ENCODE measurements around the gene NSMCE1. TPM values are rescaled to one million over a fixed set of nuclear protein-coding genes. Genes with fewer than 3 reads are reported as not detected.

Gene NSMCE1
- total RNA-seq, 1 donor from 2014 or later = 61.0 TPM

GRCh38 chr16:27315333-27316037, 46.9 kb upstream of the NSMCE1 start:
- H3K27me3 Mint-ChIP-seq = no peaks in the 10 kb centered on the region
- no peaks in the 10 kb centered on the region for H3K9me3 Mint-ChIP-seq
- peaks cover 50% of the 10 kb centered on the region for H3K36me3 Mint-ChIP-seq (ENCODE audit: low read depth)
- DNase-seq = no peak
- CTCF ChIA-PET = interaction anchor here (0.6 to 5.0 kb wide), 2 partner anchors 57 to 80 kb away, joined by 3 to 76 read pairs; no protein-coding TSS in a partner anchor
- peak overlapping the region; percentile 88 for H3K4me3 Mint-ChIP-seq
- H3K4me1 Mint-ChIP-seq = peaks cover 82% of the 10 kb centered on the region
- POLR2A ChIA-PET = interaction anchor here (0.6 to 6.0 kb wide), 17 partner anchors 9 to 140 kb away, joined by 3 to 90 read pairs (median 5); partner anchors contain the start of gene KDM8
- intact Hi-C loops (cut with micrococcal nuclease) = loop anchor here (2.0 to 10.0 kb wide), 4 partner anchors 37 to 239 kb away; partner anchors contain the start of genes KATNIP and NSMCE1
- peak overlapping the region; percentile 90 for H3K27ac Mint-ChIP-seq
- peak; percentile 10 for ATAC-seq (ENCODE audit: low read depth)
- no peak for TF ChIP-seq CTCF (IDR thresholded peaks at IDR 0.05)

- ATAC-seq (ENCODE audit: low read depth) (no peak), DNase-seq (no peak)
- H3K27ac Mint-ChIP-seq = peak overlapping the region; percentile 90
- H3K36me3 Mint-ChIP-seq (ENCODE audit: low read depth) = peaks cover 47% of the 10 kb centered on the region
- TF ChIP-seq CTCF (IDR thresholded peaks at IDR 0.05) = no peak
- peak overlapping the region; percentile 88 for H3K4me3 Mint-ChIP-seq
- no peaks in the 10 kb centered on the region for H3K9me3 Mint-ChIP-seq
- CTCF ChIA-PET = interaction anchor here (0.6 to 5.0 kb wide), 2 partner anchors 57 to 79 kb away, joined by 3 to 76 read pairs; no protein-coding TSS in a partner anchor
- POLR2A ChIA-PET = interaction anchor here (0.7 to 6.0 kb wide), 11 partner anchors 15 to 140 kb away, joined by 3 to 90 read pairs (median 5); no protein-coding TSS in a partner anchor
- intact Hi-C loops (cut with micrococcal nuclease) = loop anchor here (1.0 to 10.0 kb wide), 6 partner anchors 37 to 240 kb away; partner anchors contain the start of genes KATNIP and NSMCE1
- no peaks in the 10 kb centered on the region for H3K27me3 Mint-ChIP-seq
- peaks cover 83% of the 10 kb centered on the region for H3K4me1 Mint-ChIP-seq
These were observed 46.4 kb upstream of the NSMCE1 start for GRCh38 chr16:27314986-27315332.

DNA sequence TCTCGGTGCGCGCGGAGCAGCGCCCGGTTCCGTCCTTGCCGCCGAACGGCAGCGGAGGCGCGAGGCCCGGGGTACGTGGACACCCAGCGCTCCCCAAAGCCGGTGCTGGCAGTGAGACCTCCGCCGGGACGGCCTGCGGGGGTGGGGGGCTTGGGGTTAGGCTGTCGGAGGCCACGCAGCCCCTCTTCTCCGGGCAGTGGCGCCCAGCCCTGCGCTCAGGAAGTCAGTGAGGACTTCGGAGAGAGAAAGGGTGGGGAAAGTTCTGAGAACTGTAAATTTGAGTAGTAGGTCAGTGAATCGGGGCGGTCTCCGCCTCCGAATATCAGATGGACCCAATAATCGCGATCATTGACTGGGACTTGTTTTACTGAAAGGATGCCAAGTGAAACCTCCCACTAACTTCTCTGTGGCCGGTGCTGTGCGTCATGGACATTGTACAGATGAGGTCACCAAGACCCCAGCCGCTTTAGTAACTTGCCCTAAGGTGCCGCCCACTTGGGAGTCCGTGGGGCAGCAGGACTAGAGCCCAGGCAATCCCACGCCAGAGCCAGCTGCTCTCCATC, 45.7 kb upstream of the NSMCE1 start:
- H3K27me3 Mint-ChIP-seq = no peaks in the 10 kb centered on the region
- ATAC-seq (ENCODE audit: low read depth) (peak; percentile 16), DNase-seq (peak; percentile 37)
- no peaks in the 10 kb centered on the region for H3K9me3 Mint-ChIP-seq
- TF ChIP-seq CTCF (IDR thresholded peaks at IDR 0.05) = no peak
- ChIA-PET POLR2A (interaction anchor here (1.4 to 6.0 kb wide), 5 partner anchors 16 to 141 kb away, joined by 3 to 90 read pairs (median 7); no protein-coding TSS in a partner anchor), CTCF (no interaction called here)
- peaks cover 82% of the 10 kb centered on the region for H3K4me1 Mint-ChIP-seq
- peaks cover 39% of the 10 kb centered on the region for H3K36me3 Mint-ChIP-seq (ENCODE audit: low read depth)
- peak overlapping the region; percentile 90 for H3K27ac Mint-ChIP-seq
- peak overlapping the region; percentile 88 for H3K4me3 Mint-ChIP-seq
- intact Hi-C loops (cut with micrococcal nuclease) = loop anchor here (1.0 to 10.0 kb wide), 4 partner anchors 45 to 241 kb away; partner anchors contain the start of genes KATNIP and NSMCE1

DNA sequence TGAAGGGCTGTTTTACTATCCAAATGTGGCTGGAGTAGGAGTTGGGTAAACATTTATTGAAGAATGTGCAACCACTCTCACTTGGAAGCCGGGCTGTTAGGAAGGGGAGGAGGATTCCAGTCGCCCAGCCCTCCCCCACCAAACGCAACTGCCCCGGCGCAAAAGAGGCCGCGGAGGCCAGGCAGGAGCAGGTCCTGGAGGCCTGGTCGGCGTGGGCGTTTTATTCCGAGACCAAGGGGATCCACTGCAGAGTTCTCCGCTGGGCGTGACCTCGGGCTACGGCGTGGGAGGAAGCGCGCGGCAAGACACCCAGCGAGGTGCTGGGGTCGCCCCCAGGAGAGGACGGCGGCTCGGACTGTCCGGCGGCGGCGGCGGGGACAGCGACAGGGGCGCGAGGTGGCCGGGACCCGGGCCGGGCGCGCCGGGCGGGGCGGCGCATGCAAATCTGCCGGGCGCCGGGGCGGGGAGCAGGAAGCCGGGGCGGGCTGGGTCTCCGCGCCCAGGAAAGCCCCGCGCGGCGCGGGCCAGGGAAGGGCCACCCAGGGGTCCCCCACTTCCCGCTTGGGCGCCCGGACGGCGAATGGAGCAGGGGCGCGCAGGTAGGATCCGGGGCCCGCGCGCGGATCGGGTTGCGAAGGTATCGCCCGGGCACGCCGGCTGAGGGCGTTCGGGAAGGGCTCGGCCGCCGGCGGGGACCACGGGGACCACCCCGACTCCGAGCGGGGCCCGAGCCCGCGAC, 45.0 kb upstream of the NSMCE1 start, which contains the start of gene IL4R:
IL4R (plus strand) TSS at position 553 of the 739 bp plus-strand sequence. CDS start 26,230 bp downstream, outside the sequence.
- no peak for TF ChIP-seq CTCF (IDR thresholded peaks at IDR 0.05)
- Mint-ChIP-seq H3K4me1 (peaks cover 76% of the 10 kb centered on the region), H3K27me3 (no peaks in the 10 kb centered on the region), H3K27ac (peak within 1 kb of the TSS; percentile 90), H3K9me3 (no peaks in the 10 kb centered on the region), H3K4me3 (peak within 1 kb of the TSS; percentile 88), H3K36me3 (ENCODE audit: low read depth) (peaks cover 33% of the 10 kb centered on the region)
- intact Hi-C loops (cut with micrococcal nuclease) = loop anchor here (1.0 to 10.0 kb wide), 5 partner anchors 15 to 241 kb away; partner anchors contain the start of genes KATNIP and NSMCE1
- POLR2A ChIA-PET = interaction anchor here (1.0 to 1.4 kb wide), 2 partner anchors 11 to 80 kb away, joined by 4 read pairs; no protein-coding TSS in a partner anchor
- ATAC-seq (ENCODE audit: low read depth) (peak; percentile 49), DNase-seq (peak; percentile 77)
- CTCF ChIA-PET = no interaction called here
